Stomach (tissue), 4 donors: Measurements from ENCODE around the gene CCNK.

ENCODE experiments used
- CTCF ChIP-seq, 7 experiments: fragments of 450-650 bp in 4 of 7; fragments of 200-600 bp in 3 of 7; sonication (generic) in 3 of 7; IDR thresholded peaks; one replicate each; pipeline ENCODE4 v1.5.1; 2016 to 2019; ENCODE audit warnings: antibody characterized with exemption in 7 of 7, control low read depth in 2 of 7, mild to moderate bottlenecking in 1 of 7
- EP300 ChIP-seq: sonication (generic); formaldehyde crosslinking; IDR thresholded peaks from one replicate; pipeline ENCODE4 v1.6.1; 2017; ENCODE audit warnings: antibody characterized with exemption
- POLR2A ChIP-seq, 4 donors: fragments of 450-650 bp; IDR thresholded peaks; one replicate each; pipeline ENCODE4 v1.6.1; 2016; ENCODE audit warnings: antibody characterized with exemption in 4 of 4, control low read depth in 2 of 4, mild to moderate bottlenecking in 1 of 4, moderate library complexity in 1 of 4
- POLR2AphosphoS5 ChIP-seq, 3 donors: sonication (generic); formaldehyde crosslinking; IDR thresholded peaks; one replicate each; pipeline ENCODE4 v1.6.1; 2016; ENCODE audit warnings: antibody characterized with exemption in 3 of 3

- TF ChIP-seq CTCF (IDR thresholded peaks at IDR 0.05) (no peak), POLR2A (IDR thresholded peaks at IDR 0.05) (no peak), POLR2AphosphoS5 (IDR thresholded peaks at IDR 0.05) (no peak), EP300 (no peak)
Observed at GRCh38 chr14:99497341-99497740, 16.1 kb downstream of the CCNK start.
